Measurements from ENCODE around the gene INO80B.

GRCh38 chr2:74502720-74503505 is 48.0 kb downstream of the INO80B start:
- no peak for TF ChIP-seq CTCF (conservative IDR thresholded peaks at IDR 0.05)
- no peak for TF ChIP-seq EZH2 (IDR thresholded peaks at IDR 0.05; ENCODE audit: low read depth)

Data from PC-9 (cell line).